Mesendoderm (in vitro differentiated cells): ENCODE results near the gene CAMTA1.

Experiments
- DNase-seq: peaks from one replicate; pipeline ENCODE4 v3.0.0; 2013
- H2AK5ac ChIP-seq: 2 replicates; pipeline ENCODE4 v1.6.1; 2013; ENCODE audit warnings: low read length, inconsistent platforms
- H2BK120ac ChIP-seq: 2 replicates; pipeline ENCODE4 v1.6.1; 2013; ENCODE audit warnings: low read depth, mild to moderate bottlenecking, low read length, moderate library complexity, mixed read lengths
- H2BK15ac ChIP-seq: replicated peaks from 2 replicates; pipeline ENCODE4 v1.6.1; 2013; ENCODE audit warnings: low read depth, mild to moderate bottlenecking, moderate library complexity
- H2BK5ac ChIP-seq: 2 replicates; pipeline ENCODE4 v1.6.1; 2013; ENCODE audit warnings: low read length, inconsistent platforms
- H3K18ac ChIP-seq: 2 replicates; pipeline ENCODE4 v1.6.1; 2013; ENCODE audit warnings: mild to moderate bottlenecking, low read length, mixed read lengths
- H3K23ac ChIP-seq: one replicate; pipeline ENCODE4 v1.6.1; 2013; ENCODE audit warnings: low read length
- H3K27ac ChIP-seq: 2 replicates; pipeline ENCODE4 v1.5.1; 2013; ENCODE audit warnings: low read depth, mild to moderate bottlenecking, inconsistent platforms, low read length, moderate library complexity
- H3K27me3 ChIP-seq: 2 replicates; pipeline ENCODE4 v1.6.1; 2013; ENCODE audit warnings: low read length, control low read depth, mild to moderate bottlenecking, inconsistent platforms; ENCODE audit not compliant: insufficient read depth, poor library complexity
- H3K36me3 ChIP-seq: 2 replicates; pipeline ENCODE4 v1.6.1; 2013; ENCODE audit warnings: low read length, inconsistent platforms; ENCODE audit not compliant: control insufficient read depth, insufficient read depth
- H3K4ac ChIP-seq: one replicate; pipeline ENCODE4 v1.6.1; 2013; ENCODE audit warnings: low read depth, mild to moderate bottlenecking, low read length, moderate library complexity
- H3K4me1 ChIP-seq: 2 replicates; pipeline ENCODE4 v1.6.1; 2013; ENCODE audit warnings: low read depth, low read length, inconsistent platforms; ENCODE audit not compliant: control insufficient read depth
- H3K4me2 ChIP-seq: 2 replicates; pipeline ENCODE4 v1.6.1; 2013; ENCODE audit warnings: low read length
- H3K4me3 ChIP-seq: 2 replicates; pipeline ENCODE4 v1.5.1; 2013; ENCODE audit warnings: mild to moderate bottlenecking, low read length
- H3K56ac ChIP-seq: one replicate; pipeline ENCODE4 v1.6.1; 2013; ENCODE audit warnings: low read length
- H3K79me1 ChIP-seq: 2 replicates; pipeline ENCODE4 v1.6.1; 2013; ENCODE audit warnings: low read length, inconsistent platforms
- H3K79me2 ChIP-seq: 2 replicates; pipeline ENCODE4 v1.6.1; 2013; ENCODE audit warnings: mild to moderate bottlenecking, low read length; ENCODE audit not compliant: control insufficient read depth, insufficient read depth
- H3K9ac ChIP-seq: 2 replicates; pipeline ENCODE4 v1.6.1; 2013; ENCODE audit warnings: low read length, inconsistent platforms
- H4K5ac ChIP-seq: one replicate; pipeline ENCODE4 v1.6.1; 2013; ENCODE audit warnings: low read length
- H4K8ac ChIP-seq: one replicate; pipeline ENCODE4 v1.6.1; 2013; ENCODE audit warnings: low read depth, mild to moderate bottlenecking, control low read depth, low read length, moderate library complexity
- WGBS: extraction: QIAGEN DNeasy Blood & Tissue Kit; methylation state at CpG from one replicate; pipeline ENCODE4 v1.1.7; 2013; ENCODE audit warnings: low lambda C conversion rate, missing lambda C conversion rate; ENCODE audit not compliant: insufficient coverage; ENCODE audit errors: extremely low coverage; 5-methylcytosine and 5-hydroxymethylcytosine counted together

Gene CAMTA1

GRCh38 chr1:7478142-7478790, 693.0 kb downstream of the CAMTA1 start:
- Histone ChIP-seq H3K9ac (no peak overlapping the region), H3K4me1 (no peaks in the 10 kb centered on the region), H3K4me2 (no peak overlapping the region), H3K18ac (no peak overlapping the region), H3K27ac (no peak overlapping the region), H3K79me2 (no peaks in the 10 kb centered on the region), H3K27me3 (no peaks in the 10 kb centered on the region), H2BK5ac (no peak overlapping the region), H2BK120ac (no peak overlapping the region), H3K56ac (no peak overlapping the region), H3K79me1 (no peaks in the 10 kb centered on the region), H2BK15ac (no peak overlapping the region), H3K4ac (no peak overlapping the region), H4K5ac (no peak overlapping the region), H3K23ac (no peak overlapping the region), H4K8ac (no peak overlapping the region), H3K4me3 (no peak overlapping the region), H2AK5ac (no peak overlapping the region), H3K36me3 (no peaks in the 10 kb centered on the region)
- DNase-seq: no peak
- no CpG with 5 or more reads among the region's 13 CpGs for WGBS

GRCh38 chr1:7478809-7479499, 693.7 kb downstream of the CAMTA1 start:
- H3K4ac ChIP-seq: no peak overlapping the region
- H2BK120ac ChIP-seq: no peak overlapping the region
- H3K36me3 ChIP-seq: no peaks in the 10 kb centered on the region
- DNase-seq: no peak
- H4K8ac ChIP-seq: no peak overlapping the region
- no peak overlapping the region for H2AK5ac ChIP-seq
- H4K5ac ChIP-seq: no peak overlapping the region
- H3K79me1 ChIP-seq: no peaks in the 10 kb centered on the region
- no peak overlapping the region for H3K27ac ChIP-seq
- no peaks in the 10 kb centered on the region for H3K4me1 ChIP-seq
- no CpG with 5 or more reads among the region's 14 CpGs for WGBS
- H3K23ac ChIP-seq: no peak overlapping the region
- no peak overlapping the region for H3K18ac ChIP-seq
- no peak overlapping the region for H3K4me3 ChIP-seq
- H3K27me3 ChIP-seq: no peaks in the 10 kb centered on the region
- H3K9ac ChIP-seq: no peak overlapping the region
- H3K56ac ChIP-seq: no peak overlapping the region
- H2BK5ac ChIP-seq: no peak overlapping the region
- H3K79me2 ChIP-seq: no peaks in the 10 kb centered on the region
- no peak overlapping the region for H3K4me2 ChIP-seq
- no peak overlapping the region for H2BK15ac ChIP-seq

DNA sequence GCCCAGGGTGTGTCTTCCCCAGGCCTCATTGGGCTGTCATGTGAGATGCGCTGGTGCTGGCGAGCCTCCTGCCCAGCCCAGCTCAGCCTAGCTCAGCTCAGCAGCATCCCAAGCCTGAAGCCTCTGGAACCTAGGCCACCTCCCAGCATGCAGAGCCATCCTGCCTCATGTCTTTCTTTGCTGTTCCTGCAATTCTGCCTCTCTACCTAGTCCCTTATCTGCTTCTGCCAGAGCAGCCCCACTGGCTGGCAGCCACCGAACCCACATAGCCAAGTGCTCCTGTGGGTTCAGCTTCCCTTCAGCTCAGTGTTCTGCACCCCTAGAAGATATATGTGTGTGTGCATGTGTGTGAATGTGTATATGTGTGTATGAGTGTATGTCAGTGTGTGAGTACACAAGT, 694.3 kb downstream of the CAMTA1 start:
- H2BK15ac ChIP-seq: no peak overlapping the region
- H2AK5ac ChIP-seq: no peak overlapping the region
- H3K79me1 ChIP-seq: no peaks in the 10 kb centered on the region
- no peak overlapping the region for H3K27ac ChIP-seq
- H4K5ac ChIP-seq: no peak overlapping the region
- no peaks in the 10 kb centered on the region for H3K36me3 ChIP-seq
- no CpG with 5 or more reads among the region's 3 CpGs for WGBS
- no peak for DNase-seq
- no peak overlapping the region for H2BK120ac ChIP-seq
- H3K27me3 ChIP-seq: no peaks in the 10 kb centered on the region
- no peak overlapping the region for H2BK5ac ChIP-seq
- no peak overlapping the region for H3K18ac ChIP-seq
- H3K4me3 ChIP-seq: no peak overlapping the region
- no peak overlapping the region for H3K9ac ChIP-seq
- no peaks in the 10 kb centered on the region for H3K4me1 ChIP-seq
- H3K56ac ChIP-seq: no peak overlapping the region
- H3K79me2 ChIP-seq: no peaks in the 10 kb centered on the region
- no peak overlapping the region for H3K4ac ChIP-seq
- H3K4me2 ChIP-seq: no peak overlapping the region
- H4K8ac ChIP-seq: no peak overlapping the region
- no peak overlapping the region for H3K23ac ChIP-seq

GRCh38 chr1:7481194-7481593, 695.9 kb downstream of the CAMTA1 start:
- H3K4ac ChIP-seq: no peak overlapping the region
- H4K5ac ChIP-seq: no peak overlapping the region
- no peak overlapping the region for H3K23ac ChIP-seq
- no peaks in the 10 kb centered on the region for H3K4me1 ChIP-seq
- H3K56ac ChIP-seq: no peak overlapping the region
- H3K4me3 ChIP-seq: no peak overlapping the region
- H3K36me3 ChIP-seq: no peaks in the 10 kb centered on the region
- no peak overlapping the region for H3K4me2 ChIP-seq
- no peak overlapping the region for H2AK5ac ChIP-seq
- no peak overlapping the region for H2BK5ac ChIP-seq
- no peaks in the 10 kb centered on the region for H3K27me3 ChIP-seq
- H3K79me1 ChIP-seq: no peaks in the 10 kb centered on the region
- H2BK120ac ChIP-seq: no peak overlapping the region
- DNase-seq: no peak
- no peaks in the 10 kb centered on the region for H3K79me2 ChIP-seq
- no peak overlapping the region for H3K9ac ChIP-seq
- no peak overlapping the region for H4K8ac ChIP-seq
- no peak overlapping the region for H2BK15ac ChIP-seq
- H3K27ac ChIP-seq: no peak overlapping the region
- H3K18ac ChIP-seq: no peak overlapping the region
- WGBS: no CpG with 5 or more reads among the region's 3 CpGs

GRCh38 chr1:7482077-7482476, 696.8 kb downstream of the CAMTA1 start:
- H3K4me1 ChIP-seq: no peaks in the 10 kb centered on the region
- no peak overlapping the region for H3K4me2 ChIP-seq
- no peak for DNase-seq
- H3K18ac ChIP-seq: no peak overlapping the region
- no peak overlapping the region for H3K9ac ChIP-seq
- H3K23ac ChIP-seq: no peak overlapping the region
- no peak overlapping the region for H3K4ac ChIP-seq
- no peaks in the 10 kb centered on the region for H3K27me3 ChIP-seq
- H3K79me2 ChIP-seq: no peaks in the 10 kb centered on the region
- no peak overlapping the region for H2BK15ac ChIP-seq
- H3K27ac ChIP-seq: no peak overlapping the region
- H2BK120ac ChIP-seq: no peak overlapping the region
- no peaks in the 10 kb centered on the region for H3K79me1 ChIP-seq
- H3K36me3 ChIP-seq: no peaks in the 10 kb centered on the region
- no peak overlapping the region for H2AK5ac ChIP-seq
- no peak overlapping the region for H3K56ac ChIP-seq
- H3K4me3 ChIP-seq: no peak overlapping the region
- H4K5ac ChIP-seq: no peak overlapping the region
- H4K8ac ChIP-seq: no peak overlapping the region
- no CpG with 5 or more reads among the region's 6 CpGs for WGBS
- H2BK5ac ChIP-seq: no peak overlapping the region
